Measurements from ENCODE around the gene CEP131.
A peak's percentile ranks its signal among the peaks of the same experiment; 100 is the strongest.

Gene CEP131

GRCh38 chr17:81251094-81251708 is 28.4 kb upstream of the CEP131 start:
- no peak for DNase-seq

- no peak for DNase-seq
These were observed 27.7 kb upstream of the CEP131 start for GRCh38 chr17:81250286-81251093.

GRCh38 chr17:81249223-81250040 is 26.7 kb upstream of the CEP131 start:
- DNase-seq, result no peak

- no peak for DNase-seq
These were observed 25.9 kb upstream of the CEP131 start for GRCh38 chr17:81248649-81249048.

- no peak for DNase-seq
These were observed 24.7 kb upstream of the CEP131 start for GRCh38 chr17:81247339-81247990.

GRCh38 chr17:81246679-81247338 is 24.0 kb upstream of the CEP131 start:
- no peak for DNase-seq

GRCh38 chr17:81246343-81246670 is 23.5 kb upstream of the CEP131 start:
- DNase-seq, result no peak

GRCh38 chr17:81245665-81246342 is 23.0 kb upstream of the CEP131 start:
- DNase-seq, result no peak

- DNase-seq, result no peak
These were observed 22.4 kb upstream of the CEP131 start for GRCh38 chr17:81245024-81245664.

- no peak for DNase-seq
These were observed 21.7 kb upstream of the CEP131 start for GRCh38 chr17:81244358-81245023.

- no peak for DNase-seq
These were observed 20.5 kb upstream of the CEP131 start for GRCh38 chr17:81243333-81243664.

- no peak for DNase-seq
These were observed 19.9 kb upstream of the CEP131 start for GRCh38 chr17:81242421-81243332.

- DNase-seq, result peak; percentile 51
These were observed 19.1 kb upstream of the CEP131 start for GRCh38 chr17:81241648-81242420.

- no peak for DNase-seq
These were observed 18.4 kb upstream of the CEP131 start for GRCh38 chr17:81241203-81241602.

- DNase-seq, result no peak
These were observed 18.0 kb upstream of the CEP131 start for GRCh38 chr17:81240761-81241160.

GRCh38 chr17:81239714-81240555 is 17.2 kb upstream of the CEP131 start:
- DNase-seq, result no peak

GRCh38 chr17:81238815-81239713 is 16.3 kb upstream of the CEP131 start, which contains the start of the genes NDUFAF8 and TEPSIN:
NDUFAF8 (plus strand) TSS chr17:81239318; CDS start chr17:81239364, 46 bp downstream.
TEPSIN (minus strand) TSS chr17:81239055; CDS start chr17:81239033, 22 bp downstream.
- DNase-seq, result peak; percentile 98
